GM23338 (cell line): ENCODE results near the gene DRAXIN. TPM values are rescaled to one million over a fixed set of nuclear protein-coding genes. Genes with fewer than 3 reads are reported as not detected.

Experiments
- EZH2phosphoT487 ChIP-seq: fragments of 200-600 bp; sonication (generic); IDR thresholded peaks from one replicate; pipeline ENCODE4 v1.8.1; 2018; ENCODE audit warnings: antibody characterized with exemption; ENCODE audit not compliant: unreplicated experiment
- POLR2AphosphoS5 ChIP-seq: IDR thresholded peaks from 2 replicates; pipeline ENCODE4 v1.6.1; 2016; ENCODE audit warnings: antibody characterized with exemption, low read depth
- REST ChIP-seq: IDR thresholded peaks from one replicate; pipeline ENCODE4 v1.6.1; 2018; ENCODE audit warnings: antibody characterized with exemption; ENCODE audit not compliant: unreplicated experiment
- ZNF331 ChIP-seq: fragments of 250-450 bp; sonication (Bioruptor Pico); IDR thresholded peaks from 2 replicates; pipeline ENCODE4 v1.5.0; 2020; ENCODE audit warnings: low read depth, mild to moderate bottlenecking, moderate library complexity
- ZNF462 ChIP-seq: fragments of 250-450 bp; sonication (Bioruptor Pico); IDR thresholded peaks from 2 replicates; pipeline ENCODE4 v1.5.0; 2020; ENCODE audit warnings: mild to moderate bottlenecking, moderate library complexity
- polyA plus RNA-seq: library from polyadenylated mRNA; unstranded; fragments of >200 nt; fragmentation: Nextera tagmentation; extraction: Ambion mirVana; gene quantifications from 2 replicates; pipeline ENCODE4 v1.2.1, GENCODE V29; 2016
- total RNA-seq: library from RNA; depleted of rRNA; stranded (reverse); fragments of >200 nt; shearing (Covaris generic); gene quantifications from 2 replicates; pipeline ENCODE4 v1.2.3, GENCODE V29; 2014
- TF ChIP-seq, protein P1 (sequence below), 2 experiments: fragments of 200-600 bp in 1 of 2; sonication (generic) in 1 of 2; conservative IDR thresholded peaks; 2 replicates each; pipeline versions ENCODE4 v1.5.1 to v1.6.1; 2016 to 2017; ENCODE audit warnings: antibody characterized with exemption in 2 of 2, low read depth in 2 of 2, mild to moderate bottlenecking in 2 of 2, moderate library complexity in 1 of 2

Gene DRAXIN
- total and polyA plus RNA-seq, 2 experiments from 2014 or later, result 7.6 to 23.0 TPM

GRCh38 chr1:11678442-11678841 is 13.1 kb upstream of the DRAXIN start (continued):
- TF ChIP-seq ZNF462 (CRISPR knock-in tag), result no peak
- TF ChIP-seq POLR2AphosphoS5, result no peak
- TF ChIP-seq EZH2phosphoT487, result no peak
- TF ChIP-seq, protein P1, sequence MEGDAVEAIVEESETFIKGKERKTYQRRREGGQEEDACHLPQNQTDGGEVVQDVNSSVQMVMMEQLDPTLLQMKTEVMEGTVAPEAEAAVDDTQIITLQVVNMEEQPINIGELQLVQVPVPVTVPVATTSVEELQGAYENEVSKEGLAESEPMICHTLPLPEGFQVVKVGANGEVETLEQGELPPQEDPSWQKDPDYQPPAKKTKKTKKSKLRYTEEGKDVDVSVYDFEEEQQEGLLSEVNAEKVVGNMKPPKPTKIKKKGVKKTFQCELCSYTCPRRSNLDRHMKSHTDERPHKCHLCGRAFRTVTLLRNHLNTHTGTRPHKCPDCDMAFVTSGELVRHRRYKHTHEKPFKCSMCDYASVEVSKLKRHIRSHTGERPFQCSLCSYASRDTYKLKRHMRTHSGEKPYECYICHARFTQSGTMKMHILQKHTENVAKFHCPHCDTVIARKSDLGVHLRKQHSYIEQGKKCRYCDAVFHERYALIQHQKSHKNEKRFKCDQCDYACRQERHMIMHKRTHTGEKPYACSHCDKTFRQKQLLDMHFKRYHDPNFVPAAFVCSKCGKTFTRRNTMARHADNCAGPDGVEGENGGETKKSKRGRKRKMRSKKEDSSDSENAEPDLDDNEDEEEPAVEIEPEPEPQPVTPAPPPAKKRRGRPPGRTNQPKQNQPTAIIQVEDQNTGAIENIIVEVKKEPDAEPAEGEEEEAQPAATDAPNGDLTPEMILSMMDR (conservative IDR thresholded peaks at IDR 0.05; ENCODE audit: low read depth in 2 of 2), result no peak
- TF ChIP-seq ZNF331 (CRISPR knock-in tag), result no peak
- TF ChIP-seq REST, result no peak
